GM18858 (cell line): ENCODE measurements around the gene PTGR2.
"Not testable (repeated sequence)": the region's sequence is repeated elsewhere in the genome, so short reads cannot be mapped to it uniquely, and the experiment has no call there.

Experiments
- ATAC-seq: cut with Tn5 transposase; IDR thresholded peaks from one replicate; pipeline ENCODE4 v1.9.1; 2021; ENCODE audit not compliant: unreplicated experiment

PTGR2 gene

DNA sequence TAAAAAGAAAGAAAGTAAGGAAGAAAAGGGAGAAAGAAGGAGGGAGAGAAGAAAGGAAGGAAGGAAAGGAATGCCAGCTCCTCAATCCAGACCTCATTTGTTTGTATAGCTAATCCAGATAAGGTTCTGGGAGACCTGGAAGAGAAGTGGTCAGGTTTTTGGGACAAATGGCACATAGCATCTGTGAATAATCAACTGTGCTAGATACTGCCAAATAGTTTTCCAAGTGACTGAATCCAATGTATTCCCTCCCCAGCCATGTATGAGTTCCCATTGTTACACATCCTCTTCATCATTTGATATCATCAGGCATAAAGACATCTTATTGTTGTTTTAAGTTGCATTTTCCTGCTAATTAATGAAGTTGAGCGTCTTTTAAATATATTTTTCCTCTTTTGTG is 18.6 kb upstream of the PTGR2 start:
- ATAC-seq: no peak

- no peak for ATAC-seq
Observed at GRCh38 chr14:73833530-73834260, 17.9 kb upstream of the PTGR2 start.

- no peak for ATAC-seq
Observed at GRCh38 chr14:73834261-73834625, 17.4 kb upstream of the PTGR2 start.

DNA sequence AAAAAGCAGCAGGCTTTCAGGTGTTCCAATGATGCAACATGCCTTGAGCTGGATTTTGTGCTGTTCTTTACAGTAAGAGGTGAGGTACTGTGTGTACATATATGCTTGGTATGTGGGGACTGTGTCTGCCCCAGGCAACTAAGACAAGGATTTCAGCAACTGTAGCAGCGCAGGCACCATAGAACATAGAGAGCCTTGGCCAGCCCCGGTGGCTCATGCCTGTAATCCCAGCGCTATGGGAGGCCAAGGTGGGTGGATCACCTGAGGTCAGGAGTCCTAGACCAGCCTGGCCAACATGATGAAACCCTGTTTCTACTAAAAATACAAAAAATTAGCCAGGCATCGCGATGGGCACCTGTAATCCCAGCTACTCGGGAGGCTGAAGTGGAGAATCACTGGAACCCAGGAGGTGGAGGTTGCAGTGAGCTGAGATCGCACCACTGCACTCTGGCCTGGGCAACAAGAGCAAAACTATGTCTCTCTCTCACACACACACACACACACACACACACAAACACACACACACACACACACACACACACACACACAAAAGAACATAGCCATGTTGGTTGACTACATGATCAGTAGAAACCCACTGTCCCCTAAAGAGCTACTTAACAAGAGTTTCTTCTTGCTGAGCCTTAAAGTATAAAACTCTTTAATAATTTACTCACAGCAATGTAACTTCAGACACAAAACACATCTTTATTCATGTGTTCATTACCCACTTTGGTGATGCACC is 13.2 kb upstream of the PTGR2 start:
- ATAC-seq: not testable (repeated sequence)

- ATAC-seq: no peak
Observed at GRCh38 chr14:73842201-73842600, 9.4 kb upstream of the PTGR2 start.

- ATAC-seq: no peak
Observed at GRCh38 chr14:73842851-73843250, 8.8 kb upstream of the PTGR2 start.

DNA sequence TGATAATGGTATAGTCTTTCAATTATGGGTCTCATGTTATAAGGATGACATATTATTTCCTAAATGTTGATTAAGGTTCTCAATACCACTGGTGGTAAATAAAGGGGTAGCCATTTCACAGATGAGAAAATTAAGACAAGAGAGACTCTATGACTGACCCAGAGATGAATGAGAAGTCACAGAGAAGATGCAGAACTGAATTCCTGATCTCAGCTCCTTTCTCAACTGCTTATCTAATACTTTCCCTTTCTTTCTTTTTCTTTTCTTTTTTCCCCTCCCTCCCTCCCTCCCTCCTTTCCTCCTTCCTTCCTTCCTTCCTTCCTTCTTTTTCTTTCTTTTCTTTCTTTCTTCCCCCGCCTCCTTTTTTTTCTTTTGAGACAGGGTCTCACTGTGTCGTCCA is 8.3 kb upstream of the PTGR2 start:
- no peak for ATAC-seq

DNA sequence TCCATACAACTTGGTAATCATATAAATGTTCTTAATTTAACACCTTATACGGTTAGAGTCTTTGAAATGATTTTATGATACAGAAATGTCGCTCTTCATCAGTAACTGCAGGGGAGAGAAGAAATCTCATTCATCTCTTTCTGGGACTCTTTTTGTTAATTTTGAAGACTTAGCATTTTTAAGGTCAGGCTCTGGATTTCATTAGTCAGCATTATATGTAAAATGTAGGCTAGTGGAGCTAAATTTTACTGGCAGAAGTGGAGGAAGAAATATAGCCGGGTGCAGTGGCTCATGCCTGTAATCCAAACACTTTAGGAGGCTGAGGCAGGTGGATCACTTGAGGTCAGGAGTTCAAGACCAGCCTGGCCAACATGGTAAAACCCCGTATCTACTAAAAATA is 4.7 kb upstream of the PTGR2 start:
- no peak for ATAC-seq

DNA sequence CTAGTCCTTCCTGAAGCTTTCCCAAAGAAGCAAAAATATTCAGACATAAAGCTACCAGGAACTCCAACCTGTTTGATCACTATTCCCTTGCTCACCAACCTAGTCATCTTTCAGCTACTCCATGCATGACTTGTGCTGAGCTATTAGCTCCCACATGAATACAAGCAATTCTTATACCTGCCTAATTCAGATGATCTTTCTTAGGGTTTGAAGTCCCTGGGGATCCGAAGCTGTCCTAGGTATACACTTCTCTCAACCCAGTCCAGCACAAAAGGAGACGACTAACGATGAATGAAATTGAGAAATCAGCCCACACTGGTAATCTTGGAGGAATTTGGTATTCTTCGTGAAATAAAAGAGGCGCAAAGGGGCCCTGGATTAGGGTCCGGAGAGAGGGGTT is 631 bp upstream of the PTGR2 start:
- ATAC-seq: no peak

GRCh38 chr14:73859145-73859544 is 7.5 kb downstream of the PTGR2 start:
- ATAC-seq: no peak

- no peak for ATAC-seq
Observed at GRCh38 chr14:73861073-73861472, 9.4 kb downstream of the PTGR2 start.

- no peak for ATAC-seq
Observed at GRCh38 chr14:73862480-73862879, 10.8 kb downstream of the PTGR2 start.

- ATAC-seq: no peak
Observed at GRCh38 chr14:73863209-73863608, 11.6 kb downstream of the PTGR2 start.

- no peak for ATAC-seq
Observed at GRCh38 chr14:73865534-73866113, 14.0 kb downstream of the PTGR2 start.

DNA sequence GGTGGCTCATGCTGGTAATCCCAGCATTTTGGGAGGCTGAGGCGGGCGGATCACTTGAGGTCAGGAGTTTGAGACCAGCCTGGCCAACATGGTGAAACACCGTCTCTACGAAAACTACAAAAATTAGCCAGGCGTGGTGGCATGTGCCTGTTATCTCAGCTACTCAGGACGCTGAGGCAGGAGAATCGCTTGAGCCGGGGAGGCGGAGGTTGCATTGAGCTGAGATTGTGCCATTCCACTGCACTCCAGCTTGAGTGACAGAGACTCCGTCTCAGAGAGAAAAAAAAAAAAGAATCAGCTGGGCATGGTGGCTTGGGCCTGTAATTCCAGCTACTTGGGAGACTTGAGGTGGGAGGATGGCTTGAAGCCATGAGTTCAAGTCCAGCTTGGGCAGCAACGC is 18.1 kb downstream of the PTGR2 start:
- ATAC-seq: not testable (repeated sequence)

GRCh38 chr14:73870525-73871235 is 19.0 kb downstream of the PTGR2 start:
- no peak for ATAC-seq

DNA sequence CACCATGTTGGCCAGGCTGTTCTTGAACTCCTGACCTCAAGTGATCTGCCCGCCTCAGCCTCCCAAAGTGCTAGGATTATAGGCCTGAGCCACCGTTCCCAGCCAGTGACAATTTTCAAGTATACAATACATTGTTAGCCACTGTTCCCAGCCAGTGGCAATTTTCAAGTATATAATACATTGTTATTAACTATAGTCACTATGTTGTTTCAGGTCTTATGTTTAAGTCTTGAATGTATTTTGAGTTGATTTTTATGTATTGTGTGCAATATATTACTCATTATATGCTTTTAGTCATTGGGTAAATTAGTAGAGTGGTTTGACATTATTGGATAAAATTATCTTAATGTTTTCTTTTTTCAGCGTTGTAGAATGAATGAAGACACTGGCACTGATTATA is 22.0 kb downstream of the PTGR2 start:
- ATAC-seq: no peak

- no peak for ATAC-seq
Observed at GRCh38 chr14:73877790-73878189, 26.2 kb downstream of the PTGR2 start.

DNA sequence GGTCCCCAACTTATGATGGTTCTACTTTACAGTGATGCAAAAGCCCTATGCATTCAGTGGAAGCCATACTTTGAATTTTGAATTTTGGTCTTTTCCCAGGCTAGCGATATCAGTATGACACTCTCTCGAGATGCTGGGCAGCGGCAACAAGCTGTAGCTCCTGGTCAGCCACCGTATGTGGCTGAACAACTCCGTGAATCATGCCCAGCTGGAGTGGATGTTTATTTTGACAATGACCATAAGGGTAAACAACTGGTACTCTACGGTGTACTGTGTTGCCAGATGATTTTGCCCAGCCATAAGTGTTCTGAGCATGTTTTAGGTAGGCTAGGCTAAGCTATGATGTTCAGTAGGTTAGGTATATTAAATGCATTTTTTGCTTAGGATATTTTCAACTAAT is 26.8 kb downstream of the PTGR2 start:
- ATAC-seq: no peak

DNA sequence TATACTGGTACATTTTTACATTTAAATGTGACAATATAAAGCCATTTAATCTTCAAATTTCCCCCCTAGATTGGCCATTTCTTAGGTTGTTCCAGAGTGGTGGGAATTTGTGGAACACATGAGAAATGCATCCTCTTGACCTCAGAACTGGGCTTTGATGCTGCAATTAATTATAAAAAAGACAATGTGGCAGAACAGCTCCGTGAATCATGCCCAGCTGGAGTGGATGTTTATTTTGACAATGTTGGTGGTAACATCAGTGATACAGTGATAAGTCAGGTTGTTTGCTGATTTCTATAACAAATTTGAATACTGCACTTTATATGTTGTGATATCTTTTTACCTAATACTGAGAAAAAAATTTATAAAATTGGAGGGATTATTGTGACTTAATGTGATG is 27.4 kb downstream of the PTGR2 start:
- ATAC-seq: no peak

- ATAC-seq: no peak
Observed at GRCh38 chr14:73884438-73885190, 33.0 kb downstream of the PTGR2 start.
